NCI-H69 (cell line): ENCODE measurements around the gene ZDHHC8.
A peak's percentile ranks its signal among the peaks of the same experiment; 100 is the strongest.

Source experiments
- DNase-seq: peaks from one replicate; lab custom pipeline; 2025; lab: John Stamatoyannopoulos, UW

Gene ZDHHC8

GRCh38 chr22:20128902-20129746 lies 2.5 kb upstream of the ZDHHC8 start:
- DNase-seq, result peak; percentile 68

GRCh38 chr22:20129747-20130014 lies 1.9 kb upstream of the ZDHHC8 start:
- DNase-seq, result no peak

- peak; percentile 86 for DNase-seq
Measured at GRCh38 chr22:20130319-20130718, 1.3 kb upstream of the ZDHHC8 start.

GRCh38 chr22:20130731-20131596 lies 640 bp upstream of the ZDHHC8 start:
- DNase-seq, result peak; percentile 84

GRCh38 chr22:20131859-20132685 lies 468 bp downstream of the ZDHHC8 start:
- DNase-seq, result peak; percentile 48

- DNase-seq, result no peak
Measured at GRCh38 chr22:20132686-20133246, 1.2 kb downstream of the ZDHHC8 start.

GRCh38 chr22:20133930-20134549 lies 2.4 kb downstream of the ZDHHC8 start:
- no peak for DNase-seq

GRCh38 chr22:20135265-20135664 lies 3.7 kb downstream of the ZDHHC8 start:
- no peak for DNase-seq

GRCh38 chr22:20135806-20136602 lies 4.4 kb downstream of the ZDHHC8 start:
- DNase-seq, result no peak

- no peak for DNase-seq
Measured at GRCh38 chr22:20136603-20136873, 4.9 kb downstream of the ZDHHC8 start.

- DNase-seq, result no peak
Measured at GRCh38 chr22:20137113-20137512, 5.5 kb downstream of the ZDHHC8 start.

- DNase-seq, result no peak
Measured at GRCh38 chr22:20137671-20138416, 6.2 kb downstream of the ZDHHC8 start.

- no peak for DNase-seq
Measured at GRCh38 chr22:20138417-20138738, 6.8 kb downstream of the ZDHHC8 start.

GRCh38 chr22:20138868-20139267 lies 7.3 kb downstream of the ZDHHC8 start:
- DNase-seq, result no peak

GRCh38 chr22:20139391-20140106 lies 7.9 kb downstream of the ZDHHC8 start:
- no peak for DNase-seq

GRCh38 chr22:20140107-20140445 lies 8.5 kb downstream of the ZDHHC8 start:
- no peak for DNase-seq

GRCh38 chr22:20140521-20140964 lies 8.9 kb downstream of the ZDHHC8 start:
- no peak for DNase-seq

- no peak for DNase-seq
Measured at GRCh38 chr22:20141186-20142077, 9.8 kb downstream of the ZDHHC8 start.
